PC-3 (cell line): Measurements from ENCODE around the gene CPLX1.

Experiments
- CTCF ChIP-seq: fragments of 300-600 bp; sonication (generic); conservative IDR thresholded peaks from 2 replicates; pipeline ENCODE4 v1.5.1; 2017; ENCODE audit warnings: antibody characterized with exemption, low read depth, mild to moderate bottlenecking, low read length
- EZH2 ChIP-seq: fragments of 300-600 bp; sonication (generic); IDR thresholded peaks from one replicate; pipeline ENCODE4 v1.6.1; 2017; ENCODE audit warnings: antibody characterized with exemption, mild to moderate bottlenecking, low read length; ENCODE audit not compliant: unreplicated experiment
- EZH2phosphoT487 ChIP-seq: fragments of 300-600 bp; sonication (generic); IDR thresholded peaks from 2 replicates; pipeline ENCODE4 v1.6.1; 2018; ENCODE audit warnings: mild to moderate bottlenecking, antibody characterized with exemption, low read length, borderline replicate concordance

GRCh38 chr4:761086-761485, 64.8 kb downstream of the CPLX1 start:
- no peak for TF ChIP-seq CTCF
- no peak for TF ChIP-seq EZH2
- no peak for TF ChIP-seq EZH2phosphoT487
